Peyer's patch (tissue), 4 donors: ENCODE results near the gene MBD1. TPM values are rescaled to one million over a fixed set of nuclear protein-coding genes. Genes with fewer than 3 reads are reported as not detected.
"Not testable (repeated sequence)": the region's sequence is repeated elsewhere in the genome, so short reads cannot be mapped to it uniquely, and the experiment has no call there.

Source experiments
- DNase-seq, 3 donors: peaks; one replicate each; pipeline ENCODE4 v3.0.0-alpha.2; 2017 to 2019
- H3K27ac ChIP-seq, 4 donors: fragments of 200-600 bp; sonication (generic); one replicate each; pipeline ENCODE4 v1.5.1; 2016 to 2019
- H3K27me3 ChIP-seq, 2 donors: fragments of 200-600 bp; sonication (generic); one replicate each; pipeline ENCODE4 v1.5.1; 2019
- H3K36me3 ChIP-seq, 3 donors: fragments of 200-600 bp; sonication (generic); one replicate each; pipeline ENCODE4 v1.5.1; 2016 to 2019
- H3K4me1 ChIP-seq, 4 donors: fragments of 200-600 bp; sonication (generic); one replicate each; pipeline ENCODE4 v1.5.1; 2016 to 2019
- H3K4me3 ChIP-seq, 4 donors: fragments of 200-600 bp; sonication (generic); 1 replicate in 3 of 4; 2 replicates in 1 of 4; pipeline ENCODE4 v1.5.1; 2016 to 2019; ENCODE audit warnings: mild to moderate bottlenecking in 1 of 4
- H3K9me3 ChIP-seq, 4 donors: fragments of 200-600 bp; sonication (generic); one replicate each; pipeline ENCODE4 v1.5.1; 2016 to 2019; ENCODE audit warnings: mild to moderate bottlenecking in 1 of 4
- CTCF ChIP-seq, 6 experiments: fragments of 450-650 bp in 4 of 6; fragments of 200-600 bp in 2 of 6; sonication (generic) in 1 of 6; IDR thresholded peaks; one replicate each; pipeline ENCODE4 v1.5.1; 2017 to 2019; ENCODE audit warnings: antibody characterized with exemption in 6 of 6, mild to moderate bottlenecking in 3 of 6, moderate library complexity in 1 of 6
- POLR2A ChIP-seq, 2 donors: fragments of 450-650 bp; IDR thresholded peaks; one replicate each; pipeline ENCODE4 v1.5.1; 2017; ENCODE audit warnings: antibody characterized with exemption in 2 of 2, mild to moderate bottlenecking in 2 of 2, moderate library complexity in 2 of 2
- small RNA-seq, 2 donors: library from RNA; depleted of rRNA; stranded (forward); fragments of <200 nt; gene quantifications; one replicate each; pipeline ENCODE3, GENCODE V24; 2016
- total RNA-seq, 4 donors: library from RNA; depleted of rRNA; stranded (reverse); fragments of >200 nt; gene quantifications; one replicate each; pipeline ENCODE4 v1.1.0, GENCODE V29; 2016

Gene MBD1
- total RNA-seq, 4 donors from 2014 or later, result 85.1 to 168 (median 115) TPM

- Histone ChIP-seq H3K4me1 (no peaks in the 10 kb centered on the region), H3K27me3 (no peaks in the 10 kb centered on the region), H3K36me3 (no peaks in the 10 kb centered on the region), H3K27ac (no peak overlapping the region), H3K4me3 (no peak overlapping the region), H3K9me3 (no peaks in the 10 kb centered on the region)
- TF ChIP-seq POLR2A (IDR thresholded peaks at IDR 0.05) (no peak), CTCF (IDR thresholded peaks at IDR 0.05) (no peak)
- DNase-seq, result no peak
These were observed 48.9 kb downstream of the MBD1 start for GRCh38 chr18:50232419-50232818.

DNA sequence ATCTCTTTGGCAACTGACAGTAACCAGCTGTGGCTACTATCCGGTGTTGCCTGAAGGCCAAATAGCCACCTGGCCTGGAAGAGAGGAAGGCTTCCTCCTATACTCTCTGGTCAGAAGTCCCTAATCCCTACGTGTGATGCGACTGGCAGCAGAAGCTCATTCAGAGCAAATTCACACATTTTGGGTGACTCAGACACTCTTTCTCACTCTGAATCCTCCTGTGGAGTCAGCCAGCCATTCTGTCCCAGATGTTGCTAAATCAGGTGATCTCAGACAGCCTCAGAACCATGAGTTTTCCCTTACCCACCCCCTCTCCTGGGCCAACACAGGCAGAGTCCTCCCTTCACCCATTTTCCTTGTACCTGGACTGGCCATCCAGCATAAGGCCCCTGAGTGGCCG lies 49.7 kb downstream of the MBD1 start:
- DNase-seq, result no peak
- Histone ChIP-seq H3K9me3 (no peaks in the 10 kb centered on the region), H3K36me3 (no peaks in the 10 kb centered on the region), H3K27ac (no peak overlapping the region), H3K4me1 (no peaks in the 10 kb centered on the region), H3K27me3 (no peaks in the 10 kb centered on the region), H3K4me3 (no peak overlapping the region)
- TF ChIP-seq POLR2A (IDR thresholded peaks at IDR 0.05), result no peak
- TF ChIP-seq CTCF (IDR thresholded peaks at IDR 0.05), result no peak

DNA sequence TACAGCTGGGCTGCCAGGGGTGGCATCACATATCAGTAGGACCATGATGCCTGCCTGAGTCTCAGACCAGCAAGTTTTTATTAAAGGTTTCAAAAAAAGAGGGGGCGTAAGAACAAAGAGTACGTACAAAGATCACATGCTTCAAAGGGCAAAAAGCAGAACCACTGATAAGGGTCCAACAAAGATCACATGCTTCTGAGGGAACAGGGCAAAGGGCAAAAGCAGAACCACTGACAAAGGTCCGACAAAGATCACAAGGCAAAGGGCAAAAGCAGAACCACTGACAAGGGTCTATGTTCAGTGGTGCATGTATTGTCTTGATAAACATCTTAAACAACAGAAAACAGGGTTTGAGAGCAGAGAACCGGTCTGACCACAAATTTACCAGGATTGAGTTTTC lies 61.1 kb downstream of the MBD1 start:
- DNase-seq, result not testable (repeated sequence)

More for the DNA sequence above, 61.1 kb downstream of the MBD1 start:
- not testable (repeated sequence) for H3K27me3 ChIP-seq, H3K9me3 ChIP-seq, H3K4me1 ChIP-seq, H3K36me3 ChIP-seq, H3K4me3 ChIP-seq, H3K27ac ChIP-seq

Small RNA genes lying within 50 kb of the gene (small RNA-seq; reads per million reads assigned to genes)
- 0 to 0.06 reads per million in 2 donors for gene RNA5SP458

Other genes with a start within 250 kb of the MBD1 start
- gene MYO5B, start 86.4 kb downstream of the MBD1 start, total RNA-seq, result 100 to 1,000 TPM; 105 to 213 (median 183) TPM
- under 1 TPM in 1 of 4 donors, not detected in 3; 0.80 TPM for gene CFAP53, start 15.0 kb downstream of the MBD1 start, total RNA-seq
- gene CXXC1, start 6.2 kb upstream of the MBD1 start, total RNA-seq, result 100 to 1,000 TPM in 3 of 4 donors, 10 to 100 TPM in 1; 85.6 to 261 (median 130) TPM
- gene SKA1, start 93.5 kb upstream of the MBD1 start, total RNA-seq, result 1 to 10 TPM in 2 of 4 donors, under 1 TPM in 2; 0.54 to 5.8 (median 2.2) TPM